Dermis microvascular lymphatic vessel endothelial cell (primary cell): ENCODE data around the gene PTPN14. TPM values are rescaled to one million over a fixed set of nuclear protein-coding genes. Genes with fewer than 3 reads are reported as not detected.
"Not testable (repeated sequence)": the region's sequence is repeated elsewhere in the genome, so short reads cannot be mapped to it uniquely, and the experiment has no call there.

ENCODE experiments used
- DNase-seq, 2 donors: peaks; one replicate each; pipeline versions ENCODE4 v3.0.0 to v3.0.0-alpha.2; 2010; ENCODE audit warnings: low read depth in 2 of 2
- total RNA-seq: library from RNA; depleted of rRNA; stranded (reverse); fragments of >200 nt; gene quantifications from 2 replicates; pipeline ENCODE4 v1.2.1, GENCODE V29; 2014

The PTPN14 gene
- total RNA-seq, 1 donor from 2014 or later, result 54.3 TPM

GRCh38 chr1:214511639-214511998, 39.8 kb downstream of the PTPN14 start:
- peak in 1 of 2 donors; percentile 81 for DNase-seq

- peak; percentile 36 to 60 for DNase-seq
Measured at GRCh38 chr1:214510914-214511638, 40.3 kb downstream of the PTPN14 start.

DNA sequence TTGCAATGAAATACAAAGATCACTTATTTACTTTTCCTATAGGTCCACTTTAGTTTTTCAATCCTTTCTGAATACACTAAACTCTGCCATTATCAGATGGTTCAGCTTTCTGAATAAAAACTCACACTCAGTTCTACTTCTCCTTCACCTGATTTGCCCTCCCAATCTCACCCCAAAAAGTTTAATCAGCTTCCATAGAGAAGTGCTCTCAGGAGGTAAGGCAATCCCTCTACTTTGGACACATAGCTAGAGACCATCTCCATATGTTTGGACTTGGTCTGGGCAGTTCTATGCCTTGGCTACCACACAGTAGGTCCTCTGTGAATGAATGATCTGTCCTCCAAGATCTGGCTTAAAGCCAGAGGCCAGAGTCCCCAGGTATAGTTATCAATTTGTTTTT, 40.9 kb downstream of the PTPN14 start:
- DNase-seq, result no peak

DNA sequence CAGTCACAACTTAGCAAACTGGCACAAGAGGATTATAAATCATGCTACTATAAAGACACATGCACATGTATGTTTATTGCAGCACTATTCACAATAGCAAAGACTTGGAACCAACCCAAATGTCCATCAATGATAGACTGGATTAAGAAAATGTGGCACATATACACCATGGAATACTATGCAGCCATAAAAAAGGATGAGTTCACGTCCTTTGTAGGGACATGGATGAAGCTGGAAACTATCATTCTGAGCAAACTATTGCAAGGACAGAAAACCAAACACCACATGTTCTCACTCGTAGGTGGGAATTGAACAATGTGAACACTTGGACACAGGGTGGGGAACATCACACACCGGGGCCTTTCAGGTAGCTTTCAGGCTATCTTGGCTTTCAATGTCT, 41.8 kb downstream of the PTPN14 start:
- DNase-seq, result not testable (repeated sequence)

DNA sequence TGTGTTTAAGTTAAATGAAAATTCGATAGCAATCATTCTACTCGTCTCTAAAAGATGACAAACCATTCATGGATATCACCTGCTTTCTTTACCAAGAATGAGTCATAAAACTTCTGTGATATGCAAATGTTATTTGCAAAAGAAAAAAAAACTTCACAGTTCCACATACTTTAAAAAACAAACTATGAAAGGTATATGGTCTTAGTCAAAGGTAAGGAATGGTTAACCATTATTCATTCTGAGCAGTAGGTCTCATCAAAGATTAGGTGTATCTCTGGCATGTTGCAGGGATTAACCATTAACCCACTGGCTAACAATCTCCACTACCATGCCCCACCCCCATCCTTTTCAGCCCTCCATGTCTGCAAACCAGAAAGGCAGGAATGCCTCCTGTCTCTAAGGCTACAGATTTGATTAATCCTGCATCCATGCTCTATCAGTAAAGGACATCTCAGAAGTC, 44.4 kb downstream of the PTPN14 start:
- DNase-seq, result no peak

- DNase-seq, result no peak
Measured at GRCh38 chr1:214505134-214505533, 46.3 kb downstream of the PTPN14 start.

GRCh38 chr1:214504330-214504729, 47.1 kb downstream of the PTPN14 start:
- DNase-seq, result no peak

- DNase-seq, result peak in 1 of 2 donors; percentile 19
Measured at GRCh38 chr1:214503553-214503952, 47.8 kb downstream of the PTPN14 start.

- DNase-seq, result no peak
Measured at GRCh38 chr1:214500340-214501055, 50.9 kb downstream of the PTPN14 start.

- DNase-seq, result peak in 1 of 2 donors; percentile 58
Measured at GRCh38 chr1:214499732-214500131, 51.7 kb downstream of the PTPN14 start.

GRCh38 chr1:214498021-214498420, 53.4 kb downstream of the PTPN14 start:
- DNase-seq, result peak in 1 of 2 donors; percentile 23

- DNase-seq, result peak; percentile 64 to 81
Measured at GRCh38 chr1:214496126-214496525, 55.3 kb downstream of the PTPN14 start.

- no peak for DNase-seq
Measured at GRCh38 chr1:214494706-214495105, 56.7 kb downstream of the PTPN14 start.

- DNase-seq, result not testable (repeated sequence)
Measured at GRCh38 chr1:214494179-214494578, 57.2 kb downstream of the PTPN14 start.

GRCh38 chr1:214493126-214493796, 58.1 kb downstream of the PTPN14 start:
- DNase-seq, result no peak

- no peak for DNase-seq
Measured at GRCh38 chr1:214492401-214493075, 58.9 kb downstream of the PTPN14 start.

DNA sequence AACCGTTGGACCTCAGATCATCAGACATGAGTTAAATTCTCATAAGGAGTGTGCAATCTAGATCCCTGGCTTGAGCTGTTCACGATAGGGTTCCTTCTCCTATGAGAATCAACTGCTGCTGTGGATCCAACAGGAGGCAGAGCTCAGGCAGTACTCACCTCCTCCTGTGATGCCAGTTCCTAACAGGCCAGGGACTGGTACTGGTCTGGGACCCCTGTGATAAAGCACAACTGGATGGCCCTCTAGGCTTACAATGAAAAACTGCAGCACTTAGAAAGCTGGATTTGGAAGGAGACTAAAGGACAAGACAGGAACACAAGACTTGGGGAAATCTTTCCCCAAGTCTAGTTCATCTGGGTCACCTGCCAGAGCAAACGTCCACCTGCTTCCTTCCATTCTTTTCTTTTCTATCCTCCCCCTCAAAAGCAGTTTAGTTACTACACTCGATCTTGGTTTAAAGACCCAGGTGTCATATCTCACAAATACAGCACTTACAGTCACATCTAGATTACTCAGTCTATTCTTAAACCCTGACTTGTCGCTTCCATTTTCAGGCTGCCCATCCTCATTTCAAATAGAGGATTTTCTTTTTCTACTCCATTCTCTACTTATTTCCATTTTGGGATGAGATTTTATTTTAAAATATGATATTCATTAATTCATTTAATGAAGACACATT, 59.8 kb downstream of the PTPN14 start:
- DNase-seq, result no peak

DNA sequence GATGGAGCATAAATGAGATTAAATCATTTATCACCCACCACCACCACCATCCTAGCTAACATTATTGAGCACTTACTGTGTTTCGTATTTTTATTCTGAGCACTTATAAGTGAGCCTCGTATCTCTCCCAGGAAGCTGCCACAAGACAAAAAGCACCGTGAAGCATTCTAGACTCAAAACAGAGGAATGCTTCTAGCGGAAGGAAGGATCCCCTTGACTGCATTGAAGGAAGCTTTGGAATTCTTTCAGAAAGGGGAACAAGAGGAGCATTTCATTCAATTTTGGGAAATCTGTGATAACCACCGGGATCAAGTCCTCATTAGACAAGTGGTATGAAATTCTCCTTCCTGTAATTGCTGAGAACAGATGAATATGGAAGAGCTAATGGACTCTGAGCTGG, 66.3 kb downstream of the PTPN14 start:
- DNase-seq, result no peak

DNA sequence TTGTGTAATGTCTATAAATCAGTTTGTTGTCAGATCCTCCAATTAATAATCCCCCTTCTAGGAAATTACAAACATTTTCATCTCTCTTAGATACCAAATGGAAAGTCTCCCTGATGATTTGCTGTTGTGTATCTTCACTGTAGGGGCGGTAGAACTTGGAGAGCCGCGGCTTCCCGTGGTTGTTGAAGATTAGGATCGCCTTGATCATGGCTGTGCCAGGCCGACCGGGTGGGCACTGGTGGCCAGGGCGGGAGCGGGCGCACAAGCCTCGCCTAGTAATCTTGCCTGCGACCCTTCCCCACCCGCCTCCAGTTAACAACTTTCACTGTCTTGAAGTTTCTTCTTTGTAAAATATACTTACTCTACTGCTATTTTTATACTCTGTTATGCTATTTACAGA, 68.2 kb downstream of the PTPN14 start:
- DNase-seq, result not testable (repeated sequence)

DNA sequence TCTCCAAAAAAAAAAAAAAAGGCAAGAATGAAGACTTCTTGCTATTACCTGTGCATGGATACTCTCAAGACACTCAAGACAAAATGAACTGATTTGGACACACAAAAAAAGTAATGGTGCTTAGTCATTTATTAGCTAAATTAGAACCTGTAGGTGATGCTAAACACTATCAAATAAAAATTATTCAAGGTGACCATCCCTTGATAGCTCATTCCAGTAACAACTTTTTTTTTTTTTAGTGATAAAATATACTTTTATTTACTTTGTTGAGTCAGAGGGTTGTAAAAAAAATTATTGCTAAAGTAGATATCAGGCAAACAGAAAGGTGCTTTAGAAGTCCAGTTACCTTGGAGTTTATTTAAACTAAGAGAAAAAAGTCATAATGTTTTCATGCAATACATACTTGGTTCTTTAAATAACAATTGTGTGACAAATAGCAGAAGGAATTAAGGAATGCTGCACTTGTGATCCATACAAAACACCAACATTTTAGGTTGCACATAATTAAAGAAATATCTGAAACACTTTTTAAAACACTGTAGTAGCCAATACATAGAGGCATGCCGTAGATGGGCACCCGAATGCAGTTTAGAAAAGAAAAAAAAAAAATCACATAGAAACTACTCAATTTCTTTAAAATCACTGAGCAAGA, 69.3 kb downstream of the PTPN14 start:
- DNase-seq, result not testable (repeated sequence)
